Activated B cell treated with CpG ODN at 0.5 μM for 24 hours (primary cell): ENCODE measurements around the gene IQSEC1. TPM values are rescaled to one million over a fixed set of nuclear protein-coding genes. Genes with fewer than 3 reads are reported as not detected.

ENCODE experiments used
- ATAC-seq: fragments of 200-7000 bp; cut with Tn5 transposase; one replicate; pipeline ENCODE4 v1.10.0; 2021; ENCODE audit warnings: low read depth, mild to moderate bottlenecking, moderate library complexity
- CTCF ChIA-PET: fragments of 350-600 bp; sonication (Branson Sonifier 250); formaldehyde crosslinking; loops from one replicate; lab custom pipeline; 2021; ENCODE audit warnings: antibody characterized with exemption; lab: Charles Lee
- POLR2A ChIA-PET: fragments of 350-600 bp; sonication (Branson Sonifier 250); formaldehyde crosslinking; loops from one replicate; lab custom pipeline; 2021; ENCODE audit warnings: antibody characterized with exemption; lab: Charles Lee
- DNase-seq: peaks from one replicate; pipeline ENCODE4 v3.0.0; 2022
- H3K27ac Mint-ChIP-seq: one replicate; pipeline ENCODE4 v1.8.0; 2020; ENCODE audit warnings: mixed read lengths
- H3K27me3 Mint-ChIP-seq: one replicate; pipeline ENCODE4 v1.8.0; 2021; ENCODE audit warnings: mixed read lengths
- H3K36me3 Mint-ChIP-seq: one replicate; pipeline ENCODE4 v1.8.0; 2021; ENCODE audit warnings: low read depth, mixed read lengths
- H3K4me1 Mint-ChIP-seq: one replicate; pipeline ENCODE4 v1.8.0; 2021; ENCODE audit warnings: mixed read lengths
- H3K4me3 Mint-ChIP-seq: one replicate; pipeline ENCODE4 v1.8.0; 2020; ENCODE audit warnings: mild to moderate bottlenecking, mixed read lengths
- H3K9me3 Mint-ChIP-seq: one replicate; pipeline ENCODE4 v1.8.0; 2020; ENCODE audit warnings: mixed read lengths
- intact Hi-C: fragments of 100-400 bp; cut with micrococcal nuclease; formaldehyde crosslinking; loops from one replicate; pipeline ENCODE4 v1.15.1; 2024
- total RNA-seq: library from RNA; stranded (reverse); gene quantifications from 2 replicates; pipeline ENCODE4 v1.2.3, GENCODE V29; 2022
- TF ChIP-seq, protein P1 (sequence below): fragments of 200-600 bp; IDR thresholded peaks from one replicate; pipeline ENCODE4 v1.8.0; 2022; ENCODE audit warnings: antibody characterized with exemption, mild to moderate bottlenecking

Gene IQSEC1
- total RNA-seq, 1 donor from 2014 or later, result 296 TPM

DNA sequence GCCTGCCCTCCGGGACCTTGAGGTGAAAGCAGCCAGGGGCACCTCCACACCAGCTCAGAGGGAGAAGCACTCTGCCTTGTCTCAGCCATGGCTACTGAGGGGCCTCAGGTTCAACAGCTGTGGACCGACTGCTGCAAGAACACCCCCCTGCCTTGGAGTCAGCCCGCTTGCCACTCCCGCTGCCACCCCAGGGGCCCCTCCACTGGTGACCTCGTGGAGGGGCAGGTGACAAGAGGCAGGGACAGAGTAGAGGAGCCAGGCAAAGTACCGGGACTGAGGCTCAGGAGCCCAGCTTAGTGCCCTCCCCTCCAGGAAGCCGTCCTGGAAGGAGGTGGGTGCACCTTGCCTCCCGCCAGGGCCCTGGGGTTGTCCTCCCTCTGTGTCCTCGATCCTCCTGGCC lies 152.3 kb downstream of the IQSEC1 start:
- no peak for ATAC-seq
- POLR2A ChIA-PET, result no interaction called here
- H3K9me3 Mint-ChIP-seq, result no peaks in the 10 kb centered on the region

DNA sequence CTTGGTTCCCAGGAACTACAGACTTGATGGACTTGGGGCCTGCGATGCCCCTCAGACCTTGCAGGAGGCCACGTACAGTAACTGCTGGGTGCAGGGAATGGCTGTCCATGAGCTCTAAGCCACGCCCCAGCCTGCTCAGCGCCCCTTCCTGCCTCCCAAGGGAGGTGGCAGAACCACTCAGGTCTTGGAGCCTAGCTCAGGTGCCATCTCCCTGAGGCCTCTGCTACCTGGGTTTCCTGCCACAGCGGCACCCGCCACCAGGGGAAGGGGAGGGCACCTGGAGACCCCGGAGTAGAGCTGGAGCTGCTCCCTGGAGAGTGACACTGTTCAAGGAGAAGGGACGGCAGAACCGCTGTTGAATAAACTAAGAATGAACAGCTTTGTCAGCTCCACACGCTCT lies 154.0 kb downstream of the IQSEC1 start:
- POLR2A ChIA-PET, result interaction anchor here (1.0 kb wide), 1 partner anchor 74 kb away, joined by 6 read pairs; no protein-coding TSS in a partner anchor
- H3K9me3 Mint-ChIP-seq, result no peaks in the 10 kb centered on the region
- H3K27ac Mint-ChIP-seq, result no peak overlapping the region
- CTCF ChIA-PET, result no interaction called here
- H3K4me1 Mint-ChIP-seq, result peaks cover 8% of the 10 kb centered on the region
- no peak for DNase-seq
- intact Hi-C loops, result no loop called here
- TF ChIP-seq, protein P1, sequence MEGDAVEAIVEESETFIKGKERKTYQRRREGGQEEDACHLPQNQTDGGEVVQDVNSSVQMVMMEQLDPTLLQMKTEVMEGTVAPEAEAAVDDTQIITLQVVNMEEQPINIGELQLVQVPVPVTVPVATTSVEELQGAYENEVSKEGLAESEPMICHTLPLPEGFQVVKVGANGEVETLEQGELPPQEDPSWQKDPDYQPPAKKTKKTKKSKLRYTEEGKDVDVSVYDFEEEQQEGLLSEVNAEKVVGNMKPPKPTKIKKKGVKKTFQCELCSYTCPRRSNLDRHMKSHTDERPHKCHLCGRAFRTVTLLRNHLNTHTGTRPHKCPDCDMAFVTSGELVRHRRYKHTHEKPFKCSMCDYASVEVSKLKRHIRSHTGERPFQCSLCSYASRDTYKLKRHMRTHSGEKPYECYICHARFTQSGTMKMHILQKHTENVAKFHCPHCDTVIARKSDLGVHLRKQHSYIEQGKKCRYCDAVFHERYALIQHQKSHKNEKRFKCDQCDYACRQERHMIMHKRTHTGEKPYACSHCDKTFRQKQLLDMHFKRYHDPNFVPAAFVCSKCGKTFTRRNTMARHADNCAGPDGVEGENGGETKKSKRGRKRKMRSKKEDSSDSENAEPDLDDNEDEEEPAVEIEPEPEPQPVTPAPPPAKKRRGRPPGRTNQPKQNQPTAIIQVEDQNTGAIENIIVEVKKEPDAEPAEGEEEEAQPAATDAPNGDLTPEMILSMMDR, result no peak
- no peak for ATAC-seq
- H3K4me3 Mint-ChIP-seq, result no peak overlapping the region
- H3K27me3 Mint-ChIP-seq, result no peaks in the 10 kb centered on the region
- peaks cover 94% of the 10 kb centered on the region for H3K36me3 Mint-ChIP-seq

More for the DNA sequence above, 152.3 kb downstream of the IQSEC1 start:
- intact Hi-C loops, result loop anchor here (5.0 kb wide), 1 partner anchor 36 kb away; no protein-coding TSS in a partner anchor
- TF ChIP-seq, protein P1, result no peak
- Mint-ChIP-seq H3K4me3 (no peak overlapping the region), H3K27ac (no peak overlapping the region), H3K27me3 (no peaks in the 10 kb centered on the region), H3K4me1 (peaks cover 25% of the 10 kb centered on the region), H3K36me3 (peaks cover 95% of the 10 kb centered on the region)
- CTCF ChIA-PET, result no interaction called here
- DNase-seq, result no peak

DNA sequence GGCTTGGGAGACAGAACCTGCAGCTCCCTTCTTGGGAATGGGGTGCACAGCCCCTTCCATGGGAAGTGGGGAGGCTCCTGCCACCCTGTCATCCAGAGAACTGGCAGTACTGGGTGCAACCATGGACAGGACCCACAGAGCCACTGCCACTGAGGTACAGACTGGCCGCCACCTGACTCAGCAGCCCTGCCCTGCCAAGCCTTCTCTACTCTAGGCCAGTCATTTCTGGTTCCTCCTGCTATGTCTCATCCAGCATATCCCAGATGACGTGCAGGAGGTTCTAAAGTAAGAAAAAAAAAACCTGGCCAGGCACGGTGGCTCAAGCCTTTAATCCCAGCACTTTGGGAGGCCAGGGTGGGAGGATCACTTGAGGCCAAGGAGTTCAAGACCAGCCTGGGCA lies 155.0 kb downstream of the IQSEC1 start:
- H3K36me3 Mint-ChIP-seq, result peaks cover 95% of the 10 kb centered on the region
- no peak overlapping the region for H3K4me3 Mint-ChIP-seq
- ChIA-PET POLR2A (no interaction called here), CTCF (interaction anchor here (1.2 kb wide), 1 partner anchor 66 kb away, joined by 3 read pairs; no protein-coding TSS in a partner anchor)
- intact Hi-C loops, result no loop called here
- H3K9me3 Mint-ChIP-seq, result no peaks in the 10 kb centered on the region
- H3K27me3 Mint-ChIP-seq, result no peaks in the 10 kb centered on the region
- ATAC-seq, result no peak
- DNase-seq, result no peak
- H3K27ac Mint-ChIP-seq, result no peak overlapping the region
- TF ChIP-seq, protein P1, result no peak
- H3K4me1 Mint-ChIP-seq, result peaks cover 3% of the 10 kb centered on the region

DNA sequence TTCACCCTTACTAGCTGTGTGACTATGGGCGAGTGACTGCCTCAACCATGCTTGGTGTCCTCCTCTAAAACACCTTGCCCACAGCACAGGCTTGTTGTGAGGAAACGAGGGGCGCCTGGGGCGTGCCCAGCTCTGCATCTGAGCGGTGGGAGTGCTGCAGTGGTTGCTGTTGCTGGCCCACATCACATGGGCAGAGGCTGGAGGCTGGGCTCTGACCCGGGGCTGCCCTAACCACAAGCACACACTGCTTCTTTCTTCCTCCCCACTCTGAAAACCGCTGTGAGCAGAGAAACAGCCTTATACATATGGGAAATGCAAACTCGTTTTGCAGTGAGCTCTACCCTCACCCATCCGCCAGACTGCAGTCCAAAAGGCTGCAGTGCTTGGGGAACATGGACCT lies 157.1 kb downstream of the IQSEC1 start:
- no peak overlapping the region for H3K4me3 Mint-ChIP-seq
- DNase-seq (no peak), ATAC-seq (no peak)
- intact Hi-C loops, result no loop called here
- peaks cover 93% of the 10 kb centered on the region for H3K36me3 Mint-ChIP-seq
- H3K27me3 Mint-ChIP-seq, result no peaks in the 10 kb centered on the region
- no peaks in the 10 kb centered on the region for H3K9me3 Mint-ChIP-seq
- ChIA-PET CTCF (no interaction called here), POLR2A (no interaction called here)
- peak overlapping the region; percentile 7 for H3K27ac Mint-ChIP-seq
- peaks cover 3% of the 10 kb centered on the region for H3K4me1 Mint-ChIP-seq
- TF ChIP-seq, protein P1, result no peak

DNA sequence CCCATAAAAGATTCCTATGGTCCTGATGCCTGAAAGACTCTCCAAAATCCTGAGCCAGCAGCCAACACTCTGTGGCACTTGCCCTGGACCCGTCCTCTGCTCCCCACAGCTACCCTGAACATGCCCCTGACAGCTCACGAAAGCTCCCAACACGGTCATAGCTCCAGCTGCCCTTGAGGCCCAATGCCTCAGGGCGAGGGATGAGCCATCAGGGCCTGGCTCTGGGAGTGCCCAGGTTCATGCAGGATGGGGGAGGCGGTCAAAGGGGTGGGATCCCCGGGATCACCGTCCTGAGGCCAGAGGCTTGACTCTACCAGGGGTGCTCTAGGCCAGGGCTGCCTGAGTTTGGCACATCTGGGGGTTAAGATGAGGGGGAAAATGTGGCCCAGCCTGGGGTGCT lies 159.1 kb downstream of the IQSEC1 start:
- POLR2A ChIA-PET, result interaction anchor here (0.8 kb wide), 1 partner anchor 49 kb away, joined by 3 read pairs; no protein-coding TSS in a partner anchor
- Mint-ChIP-seq H3K9me3 (no peaks in the 10 kb centered on the region), H3K4me1 (peaks cover 3% of the 10 kb centered on the region), H3K27ac (no peak overlapping the region), H3K4me3 (no peak overlapping the region), H3K27me3 (no peaks in the 10 kb centered on the region), H3K36me3 (peaks cover 92% of the 10 kb centered on the region)
- intact Hi-C loops, result no loop called here
- DNase-seq, result no peak
- ATAC-seq, result no peak
- TF ChIP-seq, protein P1, result no peak
- CTCF ChIA-PET, result no interaction called here
